RWPE1 (cell line): ENCODE results near the gene ANKRD34A.

Experiments used
- CTCF ChIA-PET: fragments of 350-600 bp; sonication (Branson Sonifier 250); formaldehyde crosslinking; extraction: SDS; loops from one replicate; lab custom pipeline; 2021; lab: Yijun Ruan, JAX
- POLR2A ChIA-PET: fragments of 400-600 bp; formaldehyde crosslinking; extraction: SDS; loops from one replicate; lab custom pipeline; 2020; ENCODE audit warnings: antibody characterized with exemption; ENCODE audit not compliant: low non-redundant PET; lab: Yijun Ruan, JAX
- DNase-seq: peaks from one replicate; pipeline ENCODE4 v3.0.0; 2012; ENCODE audit warnings: low spot score
- H3K27ac ChIP-seq: fragments of 450-650 bp; 2 replicates; pipeline ENCODE4 v1.5.1; 2017
- TF ChIP-seq, protein P1 (sequence below): fragments of 450-650 bp; conservative IDR thresholded peaks from 2 replicates; pipeline ENCODE4 v1.5.1; 2017; ENCODE audit warnings: low read depth, mild to moderate bottlenecking

ANKRD34A gene

DNA sequence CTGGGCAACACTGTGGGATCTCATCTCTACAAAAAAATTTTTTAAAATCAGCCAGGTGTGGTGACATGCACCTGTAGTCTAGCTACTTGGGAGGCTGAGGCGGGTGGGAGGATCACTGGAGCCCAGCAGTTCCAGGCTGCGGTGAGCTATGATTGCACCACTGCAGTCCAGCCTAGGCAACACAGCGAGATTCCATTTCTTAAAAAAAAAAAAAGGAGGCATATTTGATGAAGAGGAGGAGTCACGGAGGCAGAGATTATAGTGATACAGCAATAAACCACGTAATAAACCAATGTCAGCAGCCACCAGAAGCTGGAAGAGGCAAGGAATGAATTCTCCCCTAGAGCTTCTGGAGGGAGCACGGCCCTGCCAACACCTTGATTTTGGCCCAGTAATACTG lies 10.5 kb downstream of the ANKRD34A start:
- TF ChIP-seq, protein P1, sequence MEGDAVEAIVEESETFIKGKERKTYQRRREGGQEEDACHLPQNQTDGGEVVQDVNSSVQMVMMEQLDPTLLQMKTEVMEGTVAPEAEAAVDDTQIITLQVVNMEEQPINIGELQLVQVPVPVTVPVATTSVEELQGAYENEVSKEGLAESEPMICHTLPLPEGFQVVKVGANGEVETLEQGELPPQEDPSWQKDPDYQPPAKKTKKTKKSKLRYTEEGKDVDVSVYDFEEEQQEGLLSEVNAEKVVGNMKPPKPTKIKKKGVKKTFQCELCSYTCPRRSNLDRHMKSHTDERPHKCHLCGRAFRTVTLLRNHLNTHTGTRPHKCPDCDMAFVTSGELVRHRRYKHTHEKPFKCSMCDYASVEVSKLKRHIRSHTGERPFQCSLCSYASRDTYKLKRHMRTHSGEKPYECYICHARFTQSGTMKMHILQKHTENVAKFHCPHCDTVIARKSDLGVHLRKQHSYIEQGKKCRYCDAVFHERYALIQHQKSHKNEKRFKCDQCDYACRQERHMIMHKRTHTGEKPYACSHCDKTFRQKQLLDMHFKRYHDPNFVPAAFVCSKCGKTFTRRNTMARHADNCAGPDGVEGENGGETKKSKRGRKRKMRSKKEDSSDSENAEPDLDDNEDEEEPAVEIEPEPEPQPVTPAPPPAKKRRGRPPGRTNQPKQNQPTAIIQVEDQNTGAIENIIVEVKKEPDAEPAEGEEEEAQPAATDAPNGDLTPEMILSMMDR = no peak
- POLR2A ChIA-PET = no interaction called here

DNA sequence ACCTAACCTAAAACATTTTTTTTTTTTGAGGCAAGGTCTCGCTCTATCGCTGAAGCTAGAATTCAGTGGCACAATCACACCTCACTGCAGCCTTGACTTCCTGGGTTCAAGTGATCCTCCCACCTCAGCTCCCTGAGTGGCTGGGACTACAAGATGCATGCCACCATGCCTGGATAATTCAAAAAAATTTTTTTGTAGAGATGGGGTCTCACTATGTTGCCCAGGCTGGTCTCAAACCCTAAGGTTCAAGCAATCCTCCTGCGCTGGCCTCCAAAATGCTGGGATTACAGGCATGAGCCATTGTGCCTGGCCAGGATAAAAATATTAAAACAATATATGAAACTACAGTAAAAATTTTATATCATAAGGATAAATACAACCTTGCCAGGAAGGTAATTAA lies 11.5 kb downstream of the ANKRD34A start:
- no peak overlapping the region for H3K27ac ChIP-seq
- TF ChIP-seq, protein P1 = no peak
- ChIA-PET CTCF (no interaction called here), POLR2A (no interaction called here)
- DNase-seq = no peak

More for the DNA sequence above, 10.5 kb downstream of the ANKRD34A start:
- H3K27ac ChIP-seq = no peak overlapping the region
- DNase-seq = no peak
- CTCF ChIA-PET = no interaction called here

DNA sequence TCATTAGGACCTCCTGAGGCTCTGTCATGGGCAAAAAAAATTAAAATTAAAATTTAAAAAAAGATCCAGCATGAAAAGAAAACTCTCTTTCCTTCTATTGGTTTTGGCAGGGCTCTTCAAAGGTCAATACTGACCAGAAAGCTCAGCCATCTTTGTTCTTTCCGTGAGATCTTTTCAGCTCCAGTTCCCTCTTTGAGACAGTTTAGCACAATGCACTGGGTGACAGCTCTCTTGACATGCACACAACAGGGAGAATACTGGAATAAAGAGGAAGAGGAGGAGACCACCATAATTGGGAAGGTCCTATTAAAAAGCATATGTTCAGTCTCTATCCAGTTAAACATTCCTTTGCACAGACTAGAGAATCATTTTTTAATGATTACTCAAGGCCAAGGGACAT lies 12.8 kb downstream of the ANKRD34A start:
- H3K27ac ChIP-seq = no peak overlapping the region
- TF ChIP-seq, protein P1 = no peak
- ChIA-PET CTCF (no interaction called here), POLR2A (interaction anchor here (0.6 kb wide), 1 partner anchor 11 kb away, joined by 4 read pairs; no protein-coding TSS in a partner anchor)
- DNase-seq = no peak

DNA sequence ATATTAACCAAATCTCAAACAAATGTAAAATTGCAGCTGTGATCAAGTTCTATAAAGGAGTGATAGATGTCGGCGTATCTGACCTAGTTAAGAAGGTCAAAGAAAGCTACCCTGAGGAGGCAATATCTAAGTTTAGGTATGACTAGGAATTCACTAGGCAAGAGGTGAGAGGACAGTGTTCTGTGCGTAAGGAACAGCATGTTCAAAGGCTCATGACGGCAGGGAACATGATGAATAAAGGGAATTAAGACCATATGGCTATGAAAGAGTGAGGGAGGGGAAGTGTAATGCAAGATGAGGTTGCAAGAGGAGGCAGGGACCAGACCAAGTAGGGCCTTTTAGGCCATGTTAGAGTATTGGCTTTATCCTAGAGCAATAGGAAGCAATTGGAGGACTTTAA lies 15.2 kb downstream of the ANKRD34A start:
- CTCF ChIA-PET = interaction anchor here (0.6 kb wide), 2 partner anchors 11 to 63 kb away, joined by 3 to 4 read pairs; no protein-coding TSS in a partner anchor
- no peak overlapping the region for H3K27ac ChIP-seq
- POLR2A ChIA-PET = no interaction called here
- no peak for DNase-seq
- TF ChIP-seq, protein P1 = no peak

DNA sequence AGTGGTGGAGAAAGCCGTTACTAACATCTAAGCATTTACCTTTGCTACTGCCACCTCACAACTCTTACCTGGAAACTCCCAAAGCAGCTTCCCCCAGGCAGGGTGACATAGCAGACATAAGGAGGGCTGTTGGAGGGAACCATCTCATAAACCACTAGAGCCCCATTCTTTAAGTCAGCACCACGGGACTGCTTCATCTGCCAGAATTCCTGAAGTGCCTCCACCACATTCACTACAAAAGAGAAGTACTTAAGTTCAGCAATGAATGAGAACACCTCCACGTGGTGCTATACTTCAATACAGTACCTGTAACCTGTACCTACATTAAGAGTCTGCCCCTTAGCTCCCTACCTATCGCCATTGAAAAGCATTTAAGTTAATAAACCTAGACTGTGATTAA lies 16.8 kb downstream of the ANKRD34A start:
- no peak for DNase-seq
- CTCF ChIA-PET = no interaction called here
- no peak overlapping the region for H3K27ac ChIP-seq
- TF ChIP-seq, protein P1 = no peak
- POLR2A ChIA-PET = no interaction called here

DNA sequence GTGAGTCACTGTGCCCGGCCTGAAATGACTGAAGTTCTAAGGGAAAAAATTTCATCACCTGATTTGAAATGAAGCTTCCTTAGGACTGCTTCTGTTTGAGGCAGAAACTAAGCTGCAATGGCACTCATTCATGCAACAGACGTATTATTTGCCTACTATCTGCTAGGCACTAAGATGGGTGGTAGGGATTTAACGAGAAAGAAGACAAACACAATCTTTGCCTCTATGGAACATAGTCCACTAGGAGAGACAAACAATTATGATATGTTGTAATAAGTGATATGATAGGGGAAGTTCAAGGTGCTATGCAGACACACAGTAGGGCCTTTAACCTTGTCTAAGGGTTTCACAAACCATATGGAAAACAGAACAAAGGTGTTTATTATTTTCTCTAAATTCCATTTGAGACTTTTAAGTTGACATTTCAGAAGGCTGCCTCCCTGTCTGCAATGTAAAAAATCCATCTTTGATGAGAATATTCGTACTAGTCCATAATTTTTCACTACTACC lies 17.8 kb downstream of the ANKRD34A start:
- H3K27ac ChIP-seq = no peak overlapping the region
- TF ChIP-seq, protein P1 = no peak
- ChIA-PET POLR2A (no interaction called here), CTCF (no interaction called here)
- DNase-seq = no peak
